Measurements from ENCODE around the gene DENND1C. TPM values are rescaled to one million over a fixed set of nuclear protein-coding genes. Genes with fewer than 3 reads are reported as not detected.

Gene DENND1C
- total and polyA plus RNA-seq, 2 experiments from 2014 or later, result 3.1 to 6.1 TPM

DNA sequence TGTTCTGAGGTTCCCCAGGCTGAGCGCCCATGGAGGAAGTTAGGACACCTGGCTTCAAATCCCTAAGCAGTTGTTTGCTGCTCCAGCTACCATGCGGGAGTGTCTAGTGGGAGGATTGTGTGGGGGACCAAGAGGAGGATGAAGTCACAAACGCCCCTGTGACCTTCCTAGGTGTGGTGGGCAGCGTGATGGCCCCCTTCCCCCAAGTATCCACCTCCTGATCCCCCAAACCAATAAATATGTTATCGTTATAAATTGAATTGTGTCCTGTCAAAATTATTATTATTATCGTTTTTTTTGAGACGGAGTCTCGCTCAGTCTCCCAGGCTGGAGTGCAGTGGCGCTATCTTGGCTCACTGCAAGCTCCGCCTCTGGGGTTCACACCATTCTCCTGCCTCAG is 47.9 kb downstream of the DENND1C start, which contains the start of gene SLC25A41 (continued):
- TF ChIP-seq, protein P1, sequence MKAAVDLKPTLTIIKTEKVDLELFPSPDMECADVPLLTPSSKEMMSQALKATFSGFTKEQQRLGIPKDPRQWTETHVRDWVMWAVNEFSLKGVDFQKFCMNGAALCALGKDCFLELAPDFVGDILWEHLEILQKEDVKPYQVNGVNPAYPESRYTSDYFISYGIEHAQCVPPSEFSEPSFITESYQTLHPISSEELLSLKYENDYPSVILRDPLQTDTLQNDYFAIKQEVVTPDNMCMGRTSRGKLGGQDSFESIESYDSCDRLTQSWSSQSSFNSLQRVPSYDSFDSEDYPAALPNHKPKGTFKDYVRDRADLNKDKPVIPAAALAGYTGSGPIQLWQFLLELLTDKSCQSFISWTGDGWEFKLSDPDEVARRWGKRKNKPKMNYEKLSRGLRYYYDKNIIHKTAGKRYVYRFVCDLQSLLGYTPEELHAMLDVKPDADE (IDR thresholded peaks at IDR 0.05), result no peak
- no peak for TF ChIP-seq POLR2AphosphoS5 (IDR thresholded peaks at IDR 0.05; ENCODE audit: low read depth)

DNA sequence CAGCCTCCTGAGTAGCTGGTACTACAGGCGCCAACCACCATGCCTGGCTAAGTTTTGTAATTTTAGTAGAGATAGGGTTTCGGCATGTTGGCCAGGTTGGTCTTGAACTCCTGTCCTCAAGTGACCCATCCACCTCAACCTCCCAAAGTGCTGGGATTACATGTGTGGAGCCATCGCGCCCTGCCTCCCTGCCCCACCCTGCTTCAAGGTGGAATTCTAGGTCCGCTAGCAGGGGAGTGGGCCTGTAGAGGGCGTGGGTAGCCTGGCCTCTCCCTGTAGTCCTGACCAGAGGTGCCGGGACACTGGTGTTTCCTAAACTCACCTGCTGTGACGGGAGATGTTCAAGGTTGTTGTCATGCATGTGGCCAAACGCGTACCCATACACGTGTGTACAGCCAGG is 48.4 kb downstream of the DENND1C start:
- Histone ChIP-seq H3K27me3 (ENCODE audit: insufficient read depth) (no peaks in the 10 kb centered on the region), H3K4me2 (no peak overlapping the region), H2AFZ (no peak overlapping the region), H3K4me3 (no peak overlapping the region), H3K27ac (ENCODE audit: low read depth) (no peak overlapping the region), H3F3A (replicated peaks; ENCODE audit: low read depth) (no peaks in the 10 kb centered on the region), H3K4me1 (ENCODE audit: insufficient read depth) (no peaks in the 10 kb centered on the region), H3K79me2 (replicated peaks; ENCODE audit: insufficient read depth) (no peaks in the 10 kb centered on the region), H3K9me2 (ENCODE audit: insufficient read depth) (no peaks in the 10 kb centered on the region), H4K20me1 (replicated peaks; ENCODE audit: insufficient read depth) (no peaks in the 10 kb centered on the region), H3K36me3 (ENCODE audit: insufficient read depth) (no peaks in the 10 kb centered on the region)
- DNase-seq (ENCODE audit: low spot score), result no peak
- no peaks in the 10 kb centered on the region for H3K36me3 Mint-ChIP-seq (ENCODE audit: low read depth)
- H3K27me3 Mint-ChIP-seq (ENCODE audit: insufficient read depth, low read depth, poor library complexity), result peaks cover 3% of the 10 kb centered on the region
- H3K9me3 Mint-ChIP-seq, result no peaks in the 10 kb centered on the region; the same call in 2 of the 3 replicates
- no peak overlapping the region for H3K4me3 Mint-ChIP-seq
- H3K27ac Mint-ChIP-seq, result no peak overlapping the region
- peak; percentile 68 for ATAC-seq
- no peaks in the 10 kb centered on the region for H3K4me1 Mint-ChIP-seq
- TF ChIP-seq, protein P1 (IDR thresholded peaks at IDR 0.05), result no peak
- no peak for TF ChIP-seq ZNF331 (CRISPR knock-in tag; IDR thresholded peaks at IDR 0.05; ENCODE audit: low read depth)
- no peak for TF ChIP-seq ZNF114 (CRISPR knock-in tag; IDR thresholded peaks at IDR 0.05)
- TF ChIP-seq, protein P2, sequence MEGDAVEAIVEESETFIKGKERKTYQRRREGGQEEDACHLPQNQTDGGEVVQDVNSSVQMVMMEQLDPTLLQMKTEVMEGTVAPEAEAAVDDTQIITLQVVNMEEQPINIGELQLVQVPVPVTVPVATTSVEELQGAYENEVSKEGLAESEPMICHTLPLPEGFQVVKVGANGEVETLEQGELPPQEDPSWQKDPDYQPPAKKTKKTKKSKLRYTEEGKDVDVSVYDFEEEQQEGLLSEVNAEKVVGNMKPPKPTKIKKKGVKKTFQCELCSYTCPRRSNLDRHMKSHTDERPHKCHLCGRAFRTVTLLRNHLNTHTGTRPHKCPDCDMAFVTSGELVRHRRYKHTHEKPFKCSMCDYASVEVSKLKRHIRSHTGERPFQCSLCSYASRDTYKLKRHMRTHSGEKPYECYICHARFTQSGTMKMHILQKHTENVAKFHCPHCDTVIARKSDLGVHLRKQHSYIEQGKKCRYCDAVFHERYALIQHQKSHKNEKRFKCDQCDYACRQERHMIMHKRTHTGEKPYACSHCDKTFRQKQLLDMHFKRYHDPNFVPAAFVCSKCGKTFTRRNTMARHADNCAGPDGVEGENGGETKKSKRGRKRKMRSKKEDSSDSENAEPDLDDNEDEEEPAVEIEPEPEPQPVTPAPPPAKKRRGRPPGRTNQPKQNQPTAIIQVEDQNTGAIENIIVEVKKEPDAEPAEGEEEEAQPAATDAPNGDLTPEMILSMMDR (conservative IDR thresholded peaks at IDR 0.05; ENCODE audit: low read depth in 2 of 2), result peak; percentile 13 to 53; a peak in 2 of 4 replicates
- TF ChIP-seq EZH2phosphoT487 (IDR thresholded peaks at IDR 0.05; ENCODE audit: unreplicated experiment), result no peak
- TF ChIP-seq, protein P3, sequence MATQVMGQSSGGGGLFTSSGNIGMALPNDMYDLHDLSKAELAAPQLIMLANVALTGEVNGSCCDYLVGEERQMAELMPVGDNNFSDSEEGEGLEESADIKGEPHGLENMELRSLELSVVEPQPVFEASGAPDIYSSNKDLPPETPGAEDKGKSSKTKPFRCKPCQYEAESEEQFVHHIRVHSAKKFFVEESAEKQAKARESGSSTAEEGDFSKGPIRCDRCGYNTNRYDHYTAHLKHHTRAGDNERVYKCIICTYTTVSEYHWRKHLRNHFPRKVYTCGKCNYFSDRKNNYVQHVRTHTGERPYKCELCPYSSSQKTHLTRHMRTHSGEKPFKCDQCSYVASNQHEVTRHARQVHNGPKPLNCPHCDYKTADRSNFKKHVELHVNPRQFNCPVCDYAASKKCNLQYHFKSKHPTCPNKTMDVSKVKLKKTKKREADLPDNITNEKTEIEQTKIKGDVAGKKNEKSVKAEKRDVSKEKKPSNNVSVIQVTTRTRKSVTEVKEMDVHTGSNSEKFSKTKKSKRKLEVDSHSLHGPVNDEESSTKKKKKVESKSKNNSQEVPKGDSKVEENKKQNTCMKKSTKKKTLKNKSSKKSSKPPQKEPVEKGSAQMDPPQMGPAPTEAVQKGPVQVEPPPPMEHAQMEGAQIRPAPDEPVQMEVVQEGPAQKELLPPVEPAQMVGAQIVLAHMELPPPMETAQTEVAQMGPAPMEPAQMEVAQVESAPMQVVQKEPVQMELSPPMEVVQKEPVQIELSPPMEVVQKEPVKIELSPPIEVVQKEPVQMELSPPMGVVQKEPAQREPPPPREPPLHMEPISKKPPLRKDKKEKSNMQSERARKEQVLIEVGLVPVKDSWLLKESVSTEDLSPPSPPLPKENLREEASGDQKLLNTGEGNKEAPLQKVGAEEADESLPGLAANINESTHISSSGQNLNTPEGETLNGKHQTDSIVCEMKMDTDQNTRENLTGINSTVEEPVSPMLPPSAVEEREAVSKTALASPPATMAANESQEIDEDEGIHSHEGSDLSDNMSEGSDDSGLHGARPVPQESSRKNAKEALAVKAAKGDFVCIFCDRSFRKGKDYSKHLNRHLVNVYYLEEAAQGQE (IDR thresholded peaks at IDR 0.05; ENCODE audit: unreplicated experiment), result no peak
